Skeletal muscle satellite cell (primary cell): Measurements from ENCODE around the gene SRD5A3.

Experiments
- H3K27me3 ChIP-seq: 2 replicates; pipeline ENCODE4 v1.7.0; 2013; ENCODE audit warnings: low read length; ENCODE audit not compliant: control insufficient read depth, insufficient read depth
- H3K36me3 ChIP-seq: 2 replicates; pipeline ENCODE4 v1.7.0; 2013; ENCODE audit warnings: mild to moderate bottlenecking, control low read depth, low read length; ENCODE audit not compliant: insufficient read depth
- H3K4me1 ChIP-seq: 2 replicates; pipeline ENCODE4 v1.7.0; 2013; ENCODE audit warnings: low read length; ENCODE audit not compliant: control insufficient read depth, insufficient read depth
- H3K4me2 ChIP-seq: 2 replicates; pipeline ENCODE4 v1.7.0; 2013; ENCODE audit warnings: mild to moderate bottlenecking, low read length
- H3K4me3 ChIP-seq: 2 replicates; pipeline ENCODE4 v1.7.0; 2013; ENCODE audit warnings: low read length
- H3K9ac ChIP-seq: 2 replicates; pipeline ENCODE4 v1.7.0; 2013; ENCODE audit warnings: mild to moderate bottlenecking, low read depth, low read length, moderate library complexity
- H3K9me3 ChIP-seq: replicated peaks from 2 replicates; pipeline ENCODE4 v1.7.0; 2013; ENCODE audit warnings: mild to moderate bottlenecking, control low read depth, low read length

Gene SRD5A3

GRCh38 chr4:55397520-55398321, 51.7 kb downstream of the SRD5A3 start:
- no peaks in the 10 kb centered on the region for H3K27me3 ChIP-seq
- peaks cover 30% of the 10 kb centered on the region for H3K36me3 ChIP-seq
- H3K4me1 ChIP-seq = peaks cover 26% of the 10 kb centered on the region
- no peaks in the 10 kb centered on the region for H3K9me3 ChIP-seq
- peak overlapping the region; percentile 100 for H3K9ac ChIP-seq
- H3K4me2 ChIP-seq = peak overlapping the region; percentile 99
- H3K4me3 ChIP-seq = peak overlapping the region; percentile 88

- Histone ChIP-seq H3K27me3 (no peaks in the 10 kb centered on the region), H3K36me3 (peaks cover 35% of the 10 kb centered on the region), H3K9me3 (no peaks in the 10 kb centered on the region), H3K4me1 (peaks cover 22% of the 10 kb centered on the region), H3K9ac (peak overlapping the region; percentile 100), H3K4me2 (peak overlapping the region; percentile 99), H3K4me3 (peak overlapping the region; percentile 88)
Measured at GRCh38 chr4:55398461-55398860, 52.4 kb downstream of the SRD5A3 start.

GRCh38 chr4:55398966-55399365, 52.9 kb downstream of the SRD5A3 start:
- Histone ChIP-seq H3K4me3 (peak overlapping the region; percentile 88), H3K9me3 (no peaks in the 10 kb centered on the region), H3K9ac (peak overlapping the region; percentile 100), H3K4me1 (peaks cover 19% of the 10 kb centered on the region), H3K4me2 (peak overlapping the region; percentile 99), H3K36me3 (peaks cover 40% of the 10 kb centered on the region), H3K27me3 (no peaks in the 10 kb centered on the region)

- peak overlapping the region; percentile 99 for H3K4me2 ChIP-seq
- H3K36me3 ChIP-seq = peaks cover 45% of the 10 kb centered on the region
- no peaks in the 10 kb centered on the region for H3K9me3 ChIP-seq
- peak overlapping the region; percentile 100 for H3K9ac ChIP-seq
- no peaks in the 10 kb centered on the region for H3K27me3 ChIP-seq
- H3K4me1 ChIP-seq = peaks cover 19% of the 10 kb centered on the region
- H3K4me3 ChIP-seq = peak overlapping the region; percentile 88
Measured at GRCh38 chr4:55399581-55399980, 53.5 kb downstream of the SRD5A3 start.

GRCh38 chr4:55405073-55405472, 59.0 kb downstream of the SRD5A3 start:
- Histone ChIP-seq H3K9ac (no peak overlapping the region), H3K4me1 (peaks cover 24% of the 10 kb centered on the region), H3K9me3 (no peaks in the 10 kb centered on the region), H3K36me3 (peaks cover 52% of the 10 kb centered on the region), H3K27me3 (no peaks in the 10 kb centered on the region), H3K4me3 (no peak overlapping the region), H3K4me2 (no peak overlapping the region)

GRCh38 chr4:55406545-55406944, 60.5 kb downstream of the SRD5A3 start:
- Histone ChIP-seq H3K9me3 (no peaks in the 10 kb centered on the region), H3K9ac (no peak overlapping the region), H3K4me2 (no peak overlapping the region), H3K27me3 (no peaks in the 10 kb centered on the region), H3K36me3 (peaks cover 48% of the 10 kb centered on the region), H3K4me3 (no peak overlapping the region), H3K4me1 (peaks cover 23% of the 10 kb centered on the region)

- peaks cover 23% of the 10 kb centered on the region for H3K4me1 ChIP-seq
- H3K4me3 ChIP-seq = no peak overlapping the region
- H3K9me3 ChIP-seq = no peaks in the 10 kb centered on the region
- H3K4me2 ChIP-seq = no peak overlapping the region
- H3K27me3 ChIP-seq = no peaks in the 10 kb centered on the region
- H3K36me3 ChIP-seq = peaks cover 52% of the 10 kb centered on the region
- H3K9ac ChIP-seq = no peak overlapping the region
Measured at GRCh38 chr4:55407119-55407518, 61.1 kb downstream of the SRD5A3 start.

GRCh38 chr4:55407764-55408163, 61.7 kb downstream of the SRD5A3 start:
- H3K27me3 ChIP-seq = no peaks in the 10 kb centered on the region
- no peak overlapping the region for H3K9ac ChIP-seq
- peaks cover 52% of the 10 kb centered on the region for H3K36me3 ChIP-seq
- no peaks in the 10 kb centered on the region for H3K9me3 ChIP-seq
- no peak overlapping the region for H3K4me3 ChIP-seq
- H3K4me2 ChIP-seq = no peak overlapping the region
- peaks cover 23% of the 10 kb centered on the region for H3K4me1 ChIP-seq

GRCh38 chr4:55409468-55410171, 63.6 kb downstream of the SRD5A3 start:
- Histone ChIP-seq H3K9ac (peak overlapping the region; percentile 42), H3K36me3 (peaks cover 46% of the 10 kb centered on the region), H3K4me3 (peak overlapping the region; percentile 46), H3K9me3 (no peaks in the 10 kb centered on the region), H3K4me1 (peaks cover 23% of the 10 kb centered on the region), H3K27me3 (no peaks in the 10 kb centered on the region), H3K4me2 (peak overlapping the region; percentile 70)

- peaks cover 44% of the 10 kb centered on the region for H3K36me3 ChIP-seq
Measured at GRCh38 chr4:55410431-55410830, 64.4 kb downstream of the SRD5A3 start.

GRCh38 chr4:55411621-55412020, 65.6 kb downstream of the SRD5A3 start:
- peaks cover 43% of the 10 kb centered on the region for H3K36me3 ChIP-seq
- H3K4me2 ChIP-seq = no peak overlapping the region
- no peaks in the 10 kb centered on the region for H3K27me3 ChIP-seq
- H3K9me3 ChIP-seq = no peaks in the 10 kb centered on the region
- no peak overlapping the region for H3K4me3 ChIP-seq
- no peak overlapping the region for H3K9ac ChIP-seq
- H3K4me1 ChIP-seq = peaks cover 23% of the 10 kb centered on the region

More at GRCh38 chr4:55410431-55410830, 64.4 kb downstream of the SRD5A3 start:
- peaks cover 23% of the 10 kb centered on the region for H3K4me1 ChIP-seq
- no peak overlapping the region for H3K4me3 ChIP-seq
- peak overlapping the region; percentile 70 for H3K4me2 ChIP-seq
- no peaks in the 10 kb centered on the region for H3K9me3 ChIP-seq
- H3K27me3 ChIP-seq = no peaks in the 10 kb centered on the region
- no peak overlapping the region for H3K9ac ChIP-seq
